Neutrophil (primary cell): ENCODE results near the gene LNX2.

ENCODE experiments used
- H3K27ac ChIP-seq: fragments of 200-600 bp; sonication (generic); 2 replicates; pipeline ENCODE4 v1.5.1; 2016; ENCODE audit warnings: mild to moderate bottlenecking, moderate library complexity
- H3K27me3 ChIP-seq: fragments of 200-600 bp; sonication (generic); 2 replicates; pipeline ENCODE4 v1.6.0; 2016; ENCODE audit warnings: mild to moderate bottlenecking
- H3K36me3 ChIP-seq: fragments of 200-600 bp; sonication (generic); 2 replicates; pipeline ENCODE4 v1.5.1; 2017
- H3K4me1 ChIP-seq, 2 experiments: fragments of 200-600 bp in 1 of 2; sonication (generic) in 1 of 2; 1 replicate in 1 of 2; 2 replicates in 1 of 2; pipeline versions ENCODE4 v1.5.1 to v1.6.1; 2013 to 2016; ENCODE audit warnings: low read depth in 1 of 2, low read length in 1 of 2, mild to moderate bottlenecking in 1 of 2, moderate library complexity in 1 of 2; ENCODE audit not compliant: control insufficient read depth in 1 of 2, insufficient read depth in 1 of 2
- H3K4me3 ChIP-seq, 2 experiments: fragments of 200-600 bp in 1 of 2; sonication (generic) in 1 of 2; 1 replicate in 1 of 2; 2 replicates in 1 of 2; pipeline ENCODE4 v1.5.1; 2013 to 2016; ENCODE audit warnings: low read depth in 1 of 2, low read length in 1 of 2, mild to moderate bottlenecking in 1 of 2, moderate library complexity in 1 of 2
- H3K9me3 ChIP-seq: fragments of 200-600 bp; sonication (generic); 2 replicates; pipeline ENCODE4 v1.5.1; 2016
- TF ChIP-seq, protein P1 (sequence below): fragments of 200-600 bp; sonication (generic); IDR thresholded peaks from 2 replicates; pipeline ENCODE4 v1.5.1; 2016; ENCODE audit warnings: antibody characterized with exemption

The LNX2 gene

DNA sequence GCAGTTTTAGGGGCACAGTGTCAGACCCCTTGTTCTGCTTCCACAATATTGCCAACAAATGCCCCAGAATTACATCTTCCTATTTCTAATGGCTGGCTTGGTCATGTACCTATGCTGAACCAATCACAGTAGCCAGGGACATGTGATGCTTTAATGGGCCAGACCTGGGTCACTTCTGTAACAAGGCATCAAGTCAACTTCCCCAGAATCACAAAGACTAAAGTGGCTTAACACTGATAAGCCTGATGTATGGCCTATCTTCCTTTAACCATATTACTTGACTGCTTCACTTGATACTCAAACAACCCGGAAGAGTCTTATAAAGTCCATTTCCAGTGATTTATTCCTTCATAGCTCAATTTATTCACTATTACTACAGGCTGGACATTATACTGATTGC lies 19.6 kb downstream of the LNX2 start:
- no peaks in the 10 kb centered on the region for H3K27me3 ChIP-seq
- H3K27ac ChIP-seq: no peak overlapping the region
- H3K4me3 ChIP-seq: no peak overlapping the region
- TF ChIP-seq, protein P1, sequence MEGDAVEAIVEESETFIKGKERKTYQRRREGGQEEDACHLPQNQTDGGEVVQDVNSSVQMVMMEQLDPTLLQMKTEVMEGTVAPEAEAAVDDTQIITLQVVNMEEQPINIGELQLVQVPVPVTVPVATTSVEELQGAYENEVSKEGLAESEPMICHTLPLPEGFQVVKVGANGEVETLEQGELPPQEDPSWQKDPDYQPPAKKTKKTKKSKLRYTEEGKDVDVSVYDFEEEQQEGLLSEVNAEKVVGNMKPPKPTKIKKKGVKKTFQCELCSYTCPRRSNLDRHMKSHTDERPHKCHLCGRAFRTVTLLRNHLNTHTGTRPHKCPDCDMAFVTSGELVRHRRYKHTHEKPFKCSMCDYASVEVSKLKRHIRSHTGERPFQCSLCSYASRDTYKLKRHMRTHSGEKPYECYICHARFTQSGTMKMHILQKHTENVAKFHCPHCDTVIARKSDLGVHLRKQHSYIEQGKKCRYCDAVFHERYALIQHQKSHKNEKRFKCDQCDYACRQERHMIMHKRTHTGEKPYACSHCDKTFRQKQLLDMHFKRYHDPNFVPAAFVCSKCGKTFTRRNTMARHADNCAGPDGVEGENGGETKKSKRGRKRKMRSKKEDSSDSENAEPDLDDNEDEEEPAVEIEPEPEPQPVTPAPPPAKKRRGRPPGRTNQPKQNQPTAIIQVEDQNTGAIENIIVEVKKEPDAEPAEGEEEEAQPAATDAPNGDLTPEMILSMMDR: no peak
- no peaks in the 10 kb centered on the region for H3K36me3 ChIP-seq
- H3K9me3 ChIP-seq: no peaks in the 10 kb centered on the region
- H3K4me1 ChIP-seq: no peaks in the 10 kb centered on the region

DNA sequence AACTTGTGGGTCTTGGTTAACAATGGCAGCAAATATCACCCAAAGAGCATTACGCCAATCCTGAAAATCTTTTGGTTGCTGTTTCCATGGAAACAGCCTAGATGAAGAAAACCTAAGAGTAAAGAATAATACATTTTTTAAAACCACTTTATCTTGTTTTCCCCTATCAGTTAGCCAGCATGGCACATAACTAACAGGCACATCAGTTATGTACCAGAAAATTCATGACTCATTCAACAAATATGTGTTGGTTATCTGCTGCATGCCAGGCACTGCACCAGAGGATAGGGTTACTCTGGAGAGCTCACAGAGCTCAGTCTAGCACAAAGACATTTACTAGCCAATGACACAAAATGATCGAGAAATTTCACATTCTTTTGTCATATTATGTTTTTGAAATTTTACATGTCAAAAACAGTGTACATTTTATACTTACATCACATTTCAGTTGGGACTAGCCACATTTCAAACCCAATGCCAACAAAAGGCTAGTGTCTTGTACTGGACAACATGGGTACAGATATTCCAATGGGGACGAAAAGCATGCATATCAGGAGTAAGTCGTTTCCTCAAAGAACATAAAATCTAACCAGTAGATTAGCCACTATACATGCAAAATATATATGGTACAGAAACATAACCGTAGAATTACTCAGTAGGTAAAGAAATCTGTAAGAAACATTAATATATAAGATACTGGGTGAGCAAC lies 20.3 kb downstream of the LNX2 start:
- no peaks in the 10 kb centered on the region for H3K9me3 ChIP-seq
- no peak overlapping the region for H3K27ac ChIP-seq
- no peaks in the 10 kb centered on the region for H3K27me3 ChIP-seq
- H3K4me1 ChIP-seq: no peaks in the 10 kb centered on the region
- no peak overlapping the region for H3K4me3 ChIP-seq
- H3K36me3 ChIP-seq: no peaks in the 10 kb centered on the region
- TF ChIP-seq, protein P1: no peak

DNA sequence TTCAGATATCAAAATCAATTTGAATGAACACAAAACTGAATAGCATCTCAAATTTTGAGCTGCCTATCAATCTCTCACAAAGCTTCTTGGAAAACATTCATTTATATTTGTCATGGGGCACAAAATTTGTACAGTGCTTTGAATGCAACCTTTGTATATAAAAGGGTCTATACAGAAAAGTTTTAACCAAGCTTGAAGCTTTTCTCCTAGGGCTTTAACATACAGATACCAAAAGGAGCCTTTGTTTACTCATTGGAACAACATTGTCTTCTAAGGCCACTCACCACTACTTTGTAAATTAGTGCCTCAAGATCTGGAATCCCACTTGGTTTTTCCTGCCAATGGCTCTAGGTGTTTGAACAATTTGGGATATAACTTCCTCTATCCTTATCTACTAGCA lies 21.2 kb downstream of the LNX2 start:
- H3K4me3 ChIP-seq: no peak overlapping the region
- no peaks in the 10 kb centered on the region for H3K9me3 ChIP-seq
- TF ChIP-seq, protein P1: no peak
- H3K36me3 ChIP-seq: no peaks in the 10 kb centered on the region
- H3K27ac ChIP-seq: no peak overlapping the region
- H3K4me1 ChIP-seq: no peaks in the 10 kb centered on the region
- H3K27me3 ChIP-seq: no peaks in the 10 kb centered on the region

DNA sequence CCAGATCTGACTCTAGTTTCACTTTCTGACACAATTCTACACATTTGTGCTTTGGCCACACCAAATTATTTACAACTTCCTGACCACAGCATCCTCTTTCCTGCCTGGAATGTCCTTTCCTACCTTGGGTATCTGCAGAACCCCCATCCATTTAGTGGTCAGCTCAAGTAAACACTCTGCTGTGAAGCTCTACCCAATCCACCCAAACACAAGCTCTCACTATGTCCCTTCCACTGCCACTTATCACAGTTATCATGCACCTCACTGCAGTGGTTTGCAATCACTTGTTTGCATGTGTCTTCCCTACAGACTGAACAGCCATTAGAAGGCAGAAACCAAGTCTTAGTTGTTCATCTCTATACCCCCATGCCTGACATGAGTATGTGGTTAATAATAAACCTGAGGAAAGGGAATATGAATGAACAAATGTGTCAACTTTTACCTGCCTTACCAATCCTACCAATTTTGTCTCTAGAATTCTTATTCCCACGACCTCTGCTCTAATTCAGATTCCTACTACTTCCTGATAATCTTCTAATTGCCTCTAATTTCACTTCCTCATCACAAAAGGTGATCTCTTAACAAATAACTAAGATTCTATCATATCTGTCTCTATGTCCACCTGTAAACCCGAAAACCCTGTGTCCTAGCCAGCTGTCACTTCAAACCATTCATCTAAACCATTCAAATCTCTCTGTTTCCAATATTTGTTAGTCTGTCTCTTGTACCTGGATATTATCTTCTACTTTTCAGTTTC lies 25.1 kb downstream of the LNX2 start:
- H3K36me3 ChIP-seq: no peaks in the 10 kb centered on the region

DNA sequence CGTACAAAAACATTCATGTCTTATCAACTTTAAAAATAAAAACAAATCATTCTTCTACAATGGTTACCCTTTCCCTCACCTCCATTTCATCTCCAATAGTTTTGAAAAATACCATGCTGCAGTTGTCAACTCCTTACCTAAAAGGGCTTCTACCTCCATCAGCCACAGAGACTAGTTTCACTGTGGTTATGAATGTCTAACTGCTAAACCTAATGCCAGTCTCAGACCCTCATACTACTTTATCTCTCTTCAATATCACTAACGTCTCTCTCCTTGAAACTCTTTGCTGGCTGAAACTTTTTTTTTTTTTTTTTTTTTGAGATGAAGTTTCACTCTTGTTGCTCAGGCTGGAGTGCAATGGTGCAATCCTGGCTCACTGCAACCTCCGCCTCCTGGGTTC lies 27.1 kb downstream of the LNX2 start:
- no peaks in the 10 kb centered on the region for H3K4me1 ChIP-seq
- H3K36me3 ChIP-seq: no peaks in the 10 kb centered on the region
- no peaks in the 10 kb centered on the region for H3K27me3 ChIP-seq
- H3K27ac ChIP-seq: no peak overlapping the region
- TF ChIP-seq, protein P1: no peak
- H3K9me3 ChIP-seq: no peaks in the 10 kb centered on the region
- H3K4me3 ChIP-seq: no peak overlapping the region

More for the DNA sequence above, 25.1 kb downstream of the LNX2 start:
- Histone ChIP-seq H3K9me3 (no peaks in the 10 kb centered on the region), H3K27ac (no peak overlapping the region), H3K27me3 (no peaks in the 10 kb centered on the region), H3K4me3 (no peak overlapping the region), H3K4me1 (no peaks in the 10 kb centered on the region)
- TF ChIP-seq, protein P1: no peak
